ENCODE measurements around the gene ZNRF3. TPM values are rescaled to one million over a fixed set of nuclear protein-coding genes. Genes with fewer than 3 reads are reported as not detected.

The ZNRF3 gene
- 2.7 and 3.6 TPM in 2 replicates for total RNA-seq

GRCh38 chr22:28882878-28883656 is at the start of gene ZNRF3:
Gene ZNRF3 (plus strand): TSS chr22:28883572. CDS start chr22:28883767, 195 bp downstream.

GRCh38 chr22:29061773-29062172 is 178.4 kb downstream of the ZNRF3 start, which contains the start of gene C22orf31:
Gene C22orf31 (minus strand): TSS chr22:29061831. CDS start chr22:29061792, 39 bp downstream.

GRCh38 chr22:29072979-29073617 is 189.7 kb downstream of the ZNRF3 start, which contains the start of gene KREMEN1:
Gene KREMEN1 (plus strand): TSS chr22:29073035. CDS start chr22:29073131, 96 bp downstream.

Other genes with a start within 250 kb of the ZNRF3 start
- 13.3 and 59.9 TPM in 2 replicates for gene TTC28, start 203.7 kb upstream of the ZNRF3 start, total RNA-seq
- 15.9 and 25.8 TPM in 2 replicates for gene CHEK2, start 141.8 kb upstream of the ZNRF3 start, total RNA-seq
- 17.9 and 21.1 TPM in 2 replicates for gene HSCB, start 141.5 kb upstream of the ZNRF3 start, total RNA-seq
- 15.6 and 28.9 TPM in 2 replicates for gene CCDC117, start 110.9 kb upstream of the ZNRF3 start, total RNA-seq
- gene XBP1, start 83.0 kb upstream of the ZNRF3 start, total RNA-seq, result 178 and 254 TPM in 2 replicates
- gene C22orf31, start 178.3 kb downstream of the ZNRF3 start, total RNA-seq, result not detected in 2 replicates
- 0.30 and 0.32 TPM in 2 replicates for gene KREMEN1, start 189.5 kb downstream of the ZNRF3 start, total RNA-seq